Right atrium auricular region (tissue), 2 donors: Measurements from ENCODE around the gene UTRN. TPM values are rescaled to one million over a fixed set of nuclear protein-coding genes. Genes with fewer than 3 reads are reported as not detected.

Source experiments
- DNase-seq: peaks from one replicate; pipeline ENCODE4 v3.0.0-alpha.2; 2019; ENCODE audit warnings: low spot score
- H3K27ac ChIP-seq, 2 donors: fragments of 200-600 bp; sonication (generic); 1 replicate in 1 of 2; 2 replicates in 1 of 2; pipeline ENCODE4 v1.5.1; 2016 to 2019
- H3K27me3 ChIP-seq, 2 donors: fragments of 200-600 bp; sonication (generic); one replicate each; pipeline versions ENCODE4 v1.5.1 to v1.6.0; 2017 to 2019
- H3K36me3 ChIP-seq: fragments of 200-600 bp; sonication (generic); one replicate; pipeline ENCODE4 v1.5.1; 2016
- H3K4me1 ChIP-seq, 2 donors: fragments of 200-600 bp; sonication (generic); one replicate each; pipeline versions ENCODE4 v1.5.1 to v1.6.0; 2017 to 2019
- H3K4me3 ChIP-seq, 2 donors: fragments of 200-600 bp; sonication (generic); 1 replicate in 1 of 2; 2 replicates in 1 of 2; pipeline ENCODE4 v1.5.1; 2017 to 2019; ENCODE audit warnings: mild to moderate bottlenecking in 1 of 2, moderate library complexity in 1 of 2
- H3K9me3 ChIP-seq, 2 donors: fragments of 200-600 bp; sonication (generic); one replicate each; pipeline ENCODE4 v1.5.1; 2019
- CTCF ChIP-seq, 2 donors: fragments of 200-600 bp; sonication (generic); IDR thresholded peaks; one replicate each; pipeline ENCODE4 v1.5.1; 2019; ENCODE audit warnings: antibody characterized with exemption in 2 of 2
- total RNA-seq, 2 donors: library from RNA; depleted of rRNA; stranded (reverse); fragments of >200 nt; gene quantifications; one replicate each; pipeline ENCODE4 v1.1.0, GENCODE V29; 2016

The UTRN gene
- total RNA-seq, 2 donors from 2014 or later = 57.5 to 75.8 TPM

- Histone ChIP-seq H3K9me3 (no peaks in the 10 kb centered on the region), H3K4me3 (no peak overlapping the region), H3K27me3 (no peaks in the 10 kb centered on the region), H3K4me1 (no peaks in the 10 kb centered on the region), H3K36me3 (no peaks in the 10 kb centered on the region), H3K27ac (no peak overlapping the region)
- no peak for TF ChIP-seq CTCF (IDR thresholded peaks at IDR 0.05)
- DNase-seq = no peak
Measured at GRCh38 chr6:144277174-144277573, 8.0 kb upstream of the UTRN start.

- Histone ChIP-seq H3K4me3 (no peak overlapping the region), H3K27ac (no peak overlapping the region)
Measured at GRCh38 chr6:144277605-144278227, 7.4 kb upstream of the UTRN start.

GRCh38 chr6:144278659-144279314 lies 6.3 kb upstream of the UTRN start:
- no peak for TF ChIP-seq CTCF (IDR thresholded peaks at IDR 0.05)
- Histone ChIP-seq H3K27me3 (no peaks in the 10 kb centered on the region), H3K9me3 (no peaks in the 10 kb centered on the region), H3K27ac (no peak overlapping the region), H3K4me1 (peaks cover 0 to 3% of the 10 kb centered on the region in 2 donors), H3K4me3 (no peak overlapping the region), H3K36me3 (no peaks in the 10 kb centered on the region)
- no peak for DNase-seq

More at GRCh38 chr6:144277605-144278227, 7.4 kb upstream of the UTRN start:
- no peaks in the 10 kb centered on the region for H3K27me3 ChIP-seq
- DNase-seq = no peak
- H3K36me3 ChIP-seq = no peaks in the 10 kb centered on the region
- TF ChIP-seq CTCF (IDR thresholded peaks at IDR 0.05) = no peak
- H3K4me1 ChIP-seq = no peaks in the 10 kb centered on the region
- H3K9me3 ChIP-seq = no peaks in the 10 kb centered on the region

GRCh38 chr6:144279484-144280150 lies 5.5 kb upstream of the UTRN start:
- Histone ChIP-seq H3K4me3 (no peak overlapping the region), H3K36me3 (no peaks in the 10 kb centered on the region), H3K4me1 (peaks cover 0 to 8% of the 10 kb centered on the region in 2 donors), H3K27me3 (no peaks in the 10 kb centered on the region), H3K27ac (no peak overlapping the region), H3K9me3 (no peaks in the 10 kb centered on the region)
- no peak for TF ChIP-seq CTCF (IDR thresholded peaks at IDR 0.05)
- DNase-seq = no peak

- TF ChIP-seq CTCF (IDR thresholded peaks at IDR 0.05) = no peak
- peaks cover 0 to 18% of the 10 kb centered on the region in 2 donors for H3K4me1 ChIP-seq
- no peaks in the 10 kb centered on the region for H3K9me3 ChIP-seq
- peak overlapping the region; percentile 94 to 98 for H3K27ac ChIP-seq
- no peaks in the 10 kb centered on the region for H3K27me3 ChIP-seq
- peak overlapping the region; percentile 79 for H3K4me3 ChIP-seq
- DNase-seq = no peak
- no peaks in the 10 kb centered on the region for H3K36me3 ChIP-seq
Measured at GRCh38 chr6:144283646-144284477, 1.3 kb upstream of the UTRN start.
